Activated B cell treated with CpG ODN at 0.5 μM for 24 hours (primary cell): Measurements from ENCODE around the gene EIF6. TPM values are rescaled to one million over a fixed set of nuclear protein-coding genes. Genes with fewer than 3 reads are reported as not detected.
A peak's percentile ranks its signal among the peaks of the same experiment; 100 is the strongest.

Experiments used
- ATAC-seq: fragments of 200-7000 bp; cut with Tn5 transposase; one replicate; pipeline ENCODE4 v1.10.0; 2021; ENCODE audit warnings: low read depth, mild to moderate bottlenecking, moderate library complexity
- CTCF ChIA-PET: fragments of 350-600 bp; sonication (Branson Sonifier 250); formaldehyde crosslinking; loops from one replicate; lab custom pipeline; 2021; ENCODE audit warnings: antibody characterized with exemption; lab: Charles Lee
- POLR2A ChIA-PET: fragments of 350-600 bp; sonication (Branson Sonifier 250); formaldehyde crosslinking; loops from one replicate; lab custom pipeline; 2021; ENCODE audit warnings: antibody characterized with exemption; lab: Charles Lee
- DNase-seq: peaks from one replicate; pipeline ENCODE4 v3.0.0; 2022
- H3K27ac Mint-ChIP-seq: one replicate; pipeline ENCODE4 v1.8.0; 2020; ENCODE audit warnings: mixed read lengths
- H3K27me3 Mint-ChIP-seq: one replicate; pipeline ENCODE4 v1.8.0; 2021; ENCODE audit warnings: mixed read lengths
- H3K36me3 Mint-ChIP-seq: one replicate; pipeline ENCODE4 v1.8.0; 2021; ENCODE audit warnings: low read depth, mixed read lengths
- H3K4me1 Mint-ChIP-seq: one replicate; pipeline ENCODE4 v1.8.0; 2021; ENCODE audit warnings: mixed read lengths
- H3K4me3 Mint-ChIP-seq: one replicate; pipeline ENCODE4 v1.8.0; 2020; ENCODE audit warnings: mild to moderate bottlenecking, mixed read lengths
- H3K9me3 Mint-ChIP-seq: one replicate; pipeline ENCODE4 v1.8.0; 2020; ENCODE audit warnings: mixed read lengths
- CTCF ChIP-seq: fragments of 200-600 bp; IDR thresholded peaks from one replicate; pipeline ENCODE4 v1.8.0; 2022; ENCODE audit warnings: antibody characterized with exemption, mild to moderate bottlenecking
- intact Hi-C: fragments of 100-400 bp; cut with micrococcal nuclease; formaldehyde crosslinking; loops from one replicate; pipeline ENCODE4 v1.15.1; 2024
- total RNA-seq: library from RNA; stranded (reverse); gene quantifications from 2 replicates; pipeline ENCODE4 v1.2.3, GENCODE V29; 2022

Gene EIF6
- total RNA-seq = 137 and 148 TPM in 2 replicates

GRCh38 chr20:35284267-35284991, at the start of gene EIF6:
Gene EIF6 (minus strand): TSS chr20:35284772. CDS start chr20:35284487, 285 bp downstream.
- intact Hi-C loops = loop anchor here (2.0 kb wide), 2 partner anchors 18 to 670 kb away; partner anchors contain the start of gene SCAND1
- H3K4me1 Mint-ChIP-seq = peaks cover 32% of the 10 kb centered on the region
- no peaks in the 10 kb centered on the region for H3K9me3 Mint-ChIP-seq
- TF ChIP-seq CTCF = no peak
- no peaks in the 10 kb centered on the region for H3K27me3 Mint-ChIP-seq
- H3K36me3 Mint-ChIP-seq = peaks cover 38% of the 10 kb centered on the region
- ATAC-seq (peak; percentile 86), DNase-seq (peak; percentile 72)
- peak within 1 kb of the TSS; percentile 92 for H3K27ac Mint-ChIP-seq
- ChIA-PET POLR2A (interaction anchor here (0.5 to 1.6 kb wide), 19 partner anchors 8 to 672 kb away, joined by 3 to 9 read pairs (median 4); partner anchors contain the start of genes GSS, MYH7B, RBM39 and TRPC4AP), CTCF (no interaction called here)
- peak within 1 kb of the TSS; percentile 90 for H3K4me3 Mint-ChIP-seq

DNA sequence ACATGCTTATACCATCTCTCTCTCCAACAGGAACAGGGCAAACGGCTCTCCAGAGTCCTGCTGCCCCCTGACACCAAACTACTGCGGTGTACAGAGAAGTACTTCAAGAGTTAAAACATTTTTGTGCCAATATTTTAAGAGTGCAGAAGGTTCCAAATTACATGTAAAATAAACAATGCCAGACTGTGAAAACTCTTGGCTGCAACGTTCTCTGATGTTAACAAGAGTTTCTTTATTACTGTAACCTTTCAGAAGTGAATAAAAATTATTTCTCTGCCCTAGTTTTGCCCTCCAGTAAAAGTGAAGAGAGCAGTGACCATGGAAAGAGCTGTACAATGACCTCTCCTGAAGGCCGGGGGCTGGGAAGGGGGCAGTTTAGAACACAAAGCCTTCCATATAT, 49.0 kb upstream of the EIF6 start:
- CTCF ChIA-PET = no interaction called here
- no peak for ATAC-seq
- H3K9me3 Mint-ChIP-seq = no peaks in the 10 kb centered on the region
- no peak overlapping the region for H3K4me3 Mint-ChIP-seq
- no peak overlapping the region for H3K27ac Mint-ChIP-seq
- POLR2A ChIA-PET = no interaction called here
- H3K36me3 Mint-ChIP-seq = peaks cover 10% of the 10 kb centered on the region
- no peak for DNase-seq
- H3K4me1 Mint-ChIP-seq = no peaks in the 10 kb centered on the region
- intact Hi-C loops = no loop called here
- TF ChIP-seq CTCF = no peak
- H3K27me3 Mint-ChIP-seq = no peaks in the 10 kb centered on the region

- POLR2A ChIA-PET = no interaction called here
- DNase-seq (no peak), ATAC-seq (no peak)
- H3K4me3 Mint-ChIP-seq = no peak overlapping the region
- no peaks in the 10 kb centered on the region for H3K27me3 Mint-ChIP-seq
- H3K4me1 Mint-ChIP-seq = no peaks in the 10 kb centered on the region
- no peak overlapping the region for H3K27ac Mint-ChIP-seq
- CTCF ChIA-PET = no interaction called here
- intact Hi-C loops = no loop called here
- peaks cover 10% of the 10 kb centered on the region for H3K36me3 Mint-ChIP-seq
- no peak for TF ChIP-seq CTCF
- H3K9me3 Mint-ChIP-seq = no peaks in the 10 kb centered on the region
These were observed 48.1 kb upstream of the EIF6 start for GRCh38 chr20:35332540-35333200.

DNA sequence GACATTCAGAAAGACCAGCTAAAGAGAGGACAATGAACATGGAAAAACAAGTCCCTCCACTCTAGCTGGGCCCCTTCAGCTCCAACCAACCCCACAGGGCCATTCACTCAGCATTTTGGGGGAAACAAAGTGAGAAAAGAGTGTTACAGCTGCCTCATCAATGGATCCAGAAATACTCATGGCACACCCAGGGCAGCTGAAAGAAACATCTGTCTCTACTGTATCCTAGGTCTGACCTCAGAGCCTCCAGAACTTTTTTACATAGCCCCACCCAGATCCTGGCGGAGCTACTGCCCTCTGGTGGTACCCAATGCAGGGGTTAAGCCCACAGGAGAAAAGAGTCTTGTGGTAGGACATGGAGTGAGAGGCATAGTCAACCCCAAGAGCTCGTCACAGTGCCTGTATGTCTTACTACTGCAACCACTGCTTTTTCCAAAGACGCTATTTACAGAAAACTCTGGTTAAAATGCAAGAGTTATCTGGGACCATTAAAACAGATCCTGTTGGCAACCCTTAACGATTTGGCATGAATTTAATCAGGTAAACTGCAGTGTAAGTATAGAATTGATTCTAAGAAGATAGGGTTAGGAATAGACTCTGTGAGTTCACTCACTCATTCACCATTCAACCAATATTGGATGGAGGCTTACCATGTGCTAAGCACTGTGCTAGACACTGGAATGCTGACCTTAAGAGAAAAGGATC, 45.0 kb upstream of the EIF6 start:
- CTCF ChIA-PET = interaction anchor here (1.2 to 2.4 kb wide), 4 partner anchors 12 to 27 kb away, joined by 3 to 8 read pairs (median 4); no protein-coding TSS in a partner anchor
- H3K36me3 Mint-ChIP-seq = peaks cover 10% of the 10 kb centered on the region
- intact Hi-C loops = loop anchor here (1.0 kb wide), 1 partner anchor 26 kb away; no protein-coding TSS in a partner anchor
- H3K27ac Mint-ChIP-seq = no peak overlapping the region
- peak; percentile 57 for ATAC-seq
- H3K4me1 Mint-ChIP-seq = no peaks in the 10 kb centered on the region
- H3K4me3 Mint-ChIP-seq = no peak overlapping the region
- no peak for DNase-seq
- no peaks in the 10 kb centered on the region for H3K27me3 Mint-ChIP-seq
- no peak for TF ChIP-seq CTCF
- POLR2A ChIA-PET = no interaction called here
- H3K9me3 Mint-ChIP-seq = no peaks in the 10 kb centered on the region
